NOMO-1 treated with dmso at 0.1 percent for 144 hours (cell line): Measurements from ENCODE around the gene ARID4A.
"Not testable (repeated sequence)": the region's sequence is repeated elsewhere in the genome, so short reads cannot be mapped to it uniquely, and the experiment has no call there.

Experiments used
- DNase-seq: peaks from one replicate; lab custom pipeline; 2025; ENCODE audit not compliant: unreplicated experiment; lab: John Stamatoyannopoulos, UW

The ARID4A gene

DNA sequence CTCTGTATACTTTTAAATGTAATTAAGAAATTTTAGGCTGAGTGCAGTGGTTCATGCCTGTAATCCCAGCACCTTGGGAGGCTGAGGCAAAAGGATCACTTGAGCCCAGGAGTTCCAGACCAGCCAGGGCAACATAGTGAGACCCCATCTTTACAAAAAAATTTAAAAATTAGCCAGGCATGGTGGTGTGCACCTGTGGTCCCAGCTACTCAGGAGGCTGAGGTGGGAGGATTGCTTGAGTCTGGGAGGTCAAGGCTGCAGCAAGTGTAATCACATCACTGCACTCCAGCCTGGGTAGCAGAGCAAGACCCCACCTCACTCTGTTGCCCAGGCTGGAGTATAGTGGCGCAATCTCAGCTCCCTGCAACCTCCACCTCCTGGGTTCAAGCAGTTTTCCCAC lies 63.9 kb downstream of the ARID4A start:
- DNase-seq, result not testable (repeated sequence)

- DNase-seq, result no peak
These were observed 64.5 kb downstream of the ARID4A start for GRCh38 chr14:58362798-58363412.

DNA sequence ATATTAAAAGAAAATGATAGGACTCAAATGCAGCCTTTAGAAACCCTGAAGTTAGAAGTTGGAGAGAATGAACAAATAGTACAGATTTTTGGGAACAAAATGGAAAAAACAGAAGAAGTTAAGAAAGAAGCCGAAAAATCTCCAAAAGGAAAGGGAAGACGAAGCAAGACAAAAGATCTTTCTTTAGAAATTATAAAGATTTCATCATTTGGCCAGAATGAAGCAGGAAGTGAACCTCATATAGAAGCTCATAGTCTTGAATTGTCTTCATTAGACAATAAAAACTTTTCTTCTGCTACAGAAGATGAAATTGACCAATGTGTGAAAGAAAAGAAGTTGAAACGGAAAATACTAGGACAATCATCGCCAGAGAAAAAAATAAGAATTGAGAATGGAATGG lies 66.0 kb downstream of the ARID4A start:
- no peak for DNase-seq

DNA sequence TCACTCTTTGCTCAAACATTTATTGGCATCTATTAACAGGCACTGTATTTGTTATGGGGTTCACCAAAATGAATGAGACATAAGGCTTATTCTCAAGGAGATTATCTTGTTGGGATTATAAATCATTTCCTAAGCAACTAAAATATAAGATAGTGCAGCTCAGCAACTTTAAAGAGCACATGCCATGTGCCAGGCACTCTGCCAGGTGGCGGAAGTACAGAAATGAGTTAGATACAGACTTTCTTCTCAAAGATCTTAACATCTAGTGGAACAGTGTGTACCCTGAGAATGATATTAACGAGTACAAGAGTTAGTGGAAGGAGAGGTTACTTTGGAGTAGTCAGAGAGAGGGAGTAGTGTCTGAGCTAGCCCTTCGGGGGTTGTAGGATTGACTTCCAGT lies 68.9 kb downstream of the ARID4A start:
- no peak for DNase-seq

DNA sequence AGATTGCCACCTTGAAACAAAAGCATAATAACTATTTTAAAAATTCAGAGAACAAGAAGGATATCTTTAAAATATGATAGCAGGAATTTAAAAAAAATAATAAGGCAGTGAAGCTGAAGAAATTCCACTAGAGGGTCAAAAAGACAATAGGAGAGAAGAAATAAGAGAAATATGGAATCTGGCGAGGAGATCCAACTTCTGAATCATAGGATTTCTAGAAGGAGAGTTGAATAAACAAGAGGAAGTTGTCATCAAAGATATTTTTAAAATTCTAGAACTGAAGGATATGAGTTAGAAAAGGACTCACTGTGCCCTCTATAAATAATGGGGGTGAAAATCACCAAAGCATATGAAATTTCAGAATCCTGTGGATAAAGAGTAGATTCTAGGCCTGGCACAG lies 70.6 kb downstream of the ARID4A start:
- no peak for DNase-seq

- no peak for DNase-seq
These were observed 78.4 kb downstream of the ARID4A start for GRCh38 chr14:58376791-58377190.

GRCh38 chr14:58390830-58391229 lies 92.5 kb downstream of the ARID4A start:
- DNase-seq, result no peak

GRCh38 chr14:58395562-58395811 lies 97.1 kb downstream of the ARID4A start:
- DNase-seq, result no peak

DNA sequence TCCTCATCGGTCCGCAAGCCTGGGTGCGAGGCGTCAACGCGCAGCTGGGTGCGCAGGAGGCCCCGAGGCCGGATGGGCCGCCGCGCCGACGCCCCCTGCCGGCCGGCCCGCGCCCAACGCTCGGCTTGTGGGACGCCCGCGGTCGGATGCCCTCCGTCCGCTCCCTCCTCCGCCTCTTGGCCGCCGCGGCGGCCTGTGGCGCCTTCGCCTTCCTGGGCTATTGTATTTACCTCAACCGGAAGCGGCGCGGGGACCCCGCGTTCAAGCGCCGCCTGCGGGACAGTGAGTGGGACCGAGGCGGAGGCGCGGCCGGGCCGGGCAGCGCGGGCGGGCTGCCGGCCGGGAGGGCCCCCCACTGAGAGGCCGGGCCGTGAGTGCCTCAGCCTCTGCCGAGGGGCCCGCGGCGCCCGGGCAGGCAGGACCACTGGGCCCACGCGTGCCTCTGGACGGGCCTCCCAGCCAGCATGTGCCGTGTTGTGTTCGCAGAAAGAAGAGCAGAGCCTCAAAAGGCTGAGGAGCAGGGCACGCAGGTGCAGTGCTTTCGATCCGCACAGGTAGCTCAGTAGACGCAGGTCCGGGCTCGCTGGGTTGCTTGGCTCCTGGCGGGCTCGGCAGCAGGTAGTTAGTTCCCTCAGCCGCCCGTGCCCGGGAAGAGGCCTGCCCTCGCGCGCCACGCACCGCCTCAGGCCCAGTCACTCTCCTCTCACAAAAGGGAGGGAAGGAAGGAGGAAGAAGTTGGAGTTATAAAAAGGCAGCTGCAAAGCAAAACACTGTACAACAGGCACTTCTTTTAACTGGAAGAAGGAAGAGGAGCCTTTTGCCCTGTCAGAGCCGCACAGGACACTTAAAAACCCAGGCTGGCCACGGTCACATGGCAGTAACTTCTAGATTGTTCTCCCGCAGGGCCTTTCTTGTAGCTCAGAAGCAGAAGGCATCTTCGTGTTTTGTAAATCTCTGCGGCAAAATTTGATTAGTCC lies 97.7 kb downstream of the ARID4A start, which contains the start of gene TOMM20L:
Gene TOMM20L, plus strand, starts transcription at position 119 of the 977 bp plus-strand sequence. Its CDS starts 28 bp downstream, at position 147.
- DNase-seq, result peak; percentile 41

DNA sequence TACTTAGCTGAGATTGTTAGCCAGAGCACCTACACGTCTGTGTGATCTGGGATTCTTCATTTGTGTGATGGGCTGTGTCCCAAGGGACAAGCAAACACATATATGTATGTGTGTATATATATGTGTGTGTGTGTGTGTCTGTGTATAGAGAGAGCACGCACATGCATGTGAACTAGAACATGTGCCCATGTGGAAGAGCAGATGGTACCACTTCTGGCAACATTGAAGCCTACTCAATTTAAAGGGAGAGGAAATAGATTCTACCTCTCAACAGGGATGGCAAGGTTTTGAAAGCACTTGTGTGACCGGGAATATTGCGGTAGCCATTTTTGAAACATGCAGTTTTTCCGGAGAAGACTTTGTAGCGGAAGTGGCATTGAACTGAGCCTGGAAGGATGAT lies 98.8 kb downstream of the ARID4A start:
- no peak for DNase-seq

GRCh38 chr14:58398495-58398894 lies 100.1 kb downstream of the ARID4A start:
- no peak for DNase-seq

DNA sequence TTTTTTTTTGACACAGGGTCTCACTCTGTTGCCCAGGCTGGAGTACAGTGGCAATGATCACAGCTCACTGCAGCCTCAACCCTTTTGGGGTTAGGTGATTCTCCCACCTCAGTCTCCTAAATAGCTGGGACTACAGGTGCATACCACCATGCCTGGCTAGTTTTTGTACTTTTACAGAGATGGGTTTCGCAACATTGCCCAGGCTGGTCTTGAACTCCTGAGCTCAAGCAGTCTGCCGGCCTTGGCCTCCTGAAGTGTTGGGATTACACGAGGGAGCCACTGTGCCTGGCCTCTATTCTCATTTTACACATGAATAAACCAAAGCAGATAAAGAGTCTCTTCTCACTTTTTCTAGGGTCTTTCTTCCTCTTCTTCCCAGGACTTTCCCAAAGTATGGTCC lies 100.5 kb downstream of the ARID4A start:
- no peak for DNase-seq

DNA sequence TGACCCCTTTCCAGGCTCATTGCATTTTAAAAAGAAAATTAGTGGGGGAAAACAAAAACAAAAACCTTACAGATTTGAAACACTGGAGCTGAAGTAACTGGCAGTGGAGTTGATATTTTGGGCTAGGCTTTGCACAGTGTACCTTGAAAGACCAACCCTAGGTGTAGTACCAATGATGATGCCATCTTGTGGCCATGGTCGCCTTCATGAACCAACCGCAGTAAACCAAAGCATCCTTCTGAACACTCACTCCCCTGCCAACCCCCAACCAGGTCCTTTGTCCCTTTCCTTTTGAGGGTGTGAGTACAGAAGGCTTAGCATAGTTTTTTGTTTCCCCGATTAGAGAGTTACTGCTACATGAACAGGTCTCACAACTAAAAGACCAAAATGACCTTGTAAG lies 103.2 kb downstream of the ARID4A start:
- no peak for DNase-seq

DNA sequence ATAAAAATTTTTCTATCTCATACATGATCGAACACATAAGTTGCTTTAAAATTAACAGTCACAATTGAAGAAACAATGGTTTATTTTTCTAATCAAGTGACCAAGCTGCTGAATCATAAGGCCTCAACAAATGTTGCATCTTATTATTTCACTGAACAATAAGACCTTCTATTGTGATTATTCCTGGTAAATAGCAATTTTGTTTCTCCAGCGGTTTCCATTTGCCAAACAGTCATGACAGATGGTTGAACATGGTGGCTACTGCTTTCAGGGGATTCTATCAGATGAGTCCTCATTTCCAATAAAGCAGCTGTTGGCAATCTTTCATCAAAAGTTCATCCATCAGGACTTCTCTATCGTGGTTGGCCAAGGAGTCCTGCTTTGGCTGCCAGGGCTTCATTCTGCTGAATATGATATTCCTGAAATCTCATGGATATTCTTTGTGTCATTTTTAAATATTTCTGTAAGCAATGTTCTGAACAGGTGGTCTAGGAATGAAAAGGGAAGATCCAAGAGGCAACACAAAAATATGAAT lies 110.4 kb downstream of the ARID4A start:
- DNase-seq, result no peak

DNA sequence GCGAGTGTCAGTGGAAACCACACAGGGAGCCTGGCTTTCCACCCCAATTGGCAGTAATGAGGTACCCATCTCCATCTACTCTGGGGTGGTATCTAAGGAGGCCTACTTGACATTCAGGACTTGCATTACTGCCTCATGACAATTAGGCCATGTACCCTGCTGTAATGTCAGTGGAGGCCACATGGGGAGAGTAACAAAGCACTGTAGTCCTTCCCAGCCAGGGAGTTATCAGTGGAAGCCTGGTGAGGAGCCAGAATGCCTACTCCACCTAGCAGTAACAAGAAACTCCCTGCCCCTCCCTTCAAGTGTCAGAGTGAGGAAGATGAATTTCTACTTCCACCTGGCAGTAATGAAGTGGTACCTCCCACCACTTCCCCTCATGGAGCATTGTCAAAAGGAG lies 116.5 kb downstream of the ARID4A start:
- DNase-seq, result no peak

DNA sequence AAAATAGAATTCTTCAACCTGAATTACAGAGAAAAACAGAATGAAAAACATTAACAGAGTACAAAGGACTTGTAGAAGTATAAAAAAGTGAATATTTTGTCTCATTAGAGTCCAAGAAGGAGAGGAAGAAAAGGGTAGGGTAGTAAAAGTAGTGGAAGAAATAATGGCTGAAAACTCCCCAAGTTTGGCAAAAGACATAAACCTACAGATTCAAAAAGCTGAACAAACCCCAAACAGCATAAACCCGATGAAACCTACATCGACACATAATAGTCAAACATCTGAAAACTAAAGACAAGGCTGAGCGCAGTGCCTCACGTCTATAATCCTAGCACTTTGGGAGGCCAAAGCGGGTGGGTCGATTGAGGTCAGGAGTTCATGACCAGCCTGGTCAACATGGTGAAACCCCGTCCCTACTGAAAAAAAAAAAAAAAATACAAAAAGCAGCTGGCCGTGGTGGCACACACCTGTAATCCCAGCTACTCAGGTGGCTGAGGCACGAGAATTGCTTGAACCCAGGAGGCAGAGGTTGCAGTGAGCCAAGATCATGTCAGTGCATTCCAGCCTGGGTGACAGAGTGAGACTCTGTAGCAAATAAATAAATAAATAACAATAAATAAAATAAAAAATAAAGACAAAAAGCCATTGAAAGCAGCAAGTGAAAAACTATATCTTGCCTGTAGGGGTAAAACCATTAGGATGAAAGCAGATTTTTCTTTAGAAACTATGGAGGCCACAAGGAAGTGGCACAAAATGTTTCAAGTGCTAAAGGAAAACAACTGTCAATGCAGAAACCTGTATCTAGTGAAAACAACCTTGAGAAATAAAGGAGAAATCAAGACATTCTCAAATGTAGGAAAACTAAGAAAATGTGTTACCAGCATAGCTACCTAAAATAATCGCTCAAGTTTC lies 117.5 kb downstream of the ARID4A start:
- DNase-seq, result no peak

- not testable (repeated sequence) for DNase-seq
These were observed 118.6 kb downstream of the ARID4A start for GRCh38 chr14:58416934-58417333.
